HCEC 1CT (cell line): ENCODE results near the gene USP53.
"Not testable (repeated sequence)": the region's sequence is repeated elsewhere in the genome, so short reads cannot be mapped to it uniquely, and the experiment has no call there.

ENCODE experiments used
- DNase-seq: peaks from one replicate; pipeline ENCODE4 v3.0.0-alpha.2; 2017

The USP53 gene

DNA sequence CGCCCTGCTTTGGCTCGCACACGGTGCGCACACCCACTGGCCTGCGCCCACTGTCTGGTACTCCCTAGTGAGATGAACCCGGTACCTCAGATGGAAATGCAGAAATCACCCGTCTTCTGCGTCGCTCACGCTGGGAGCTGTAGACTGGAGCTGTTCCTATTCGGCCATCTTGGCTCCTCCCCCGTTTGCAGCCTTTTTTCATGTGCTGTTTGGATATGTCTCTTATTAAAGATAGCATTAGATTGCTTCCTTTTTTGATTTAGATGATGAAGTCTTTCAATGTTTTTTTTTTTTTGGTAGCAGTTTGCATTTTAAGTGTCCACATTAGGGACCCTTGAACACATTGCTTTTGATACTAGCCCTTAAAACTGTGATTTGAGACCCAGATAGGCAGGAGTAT is 67.4 kb downstream of the USP53 start:
- not testable (repeated sequence) for DNase-seq

DNA sequence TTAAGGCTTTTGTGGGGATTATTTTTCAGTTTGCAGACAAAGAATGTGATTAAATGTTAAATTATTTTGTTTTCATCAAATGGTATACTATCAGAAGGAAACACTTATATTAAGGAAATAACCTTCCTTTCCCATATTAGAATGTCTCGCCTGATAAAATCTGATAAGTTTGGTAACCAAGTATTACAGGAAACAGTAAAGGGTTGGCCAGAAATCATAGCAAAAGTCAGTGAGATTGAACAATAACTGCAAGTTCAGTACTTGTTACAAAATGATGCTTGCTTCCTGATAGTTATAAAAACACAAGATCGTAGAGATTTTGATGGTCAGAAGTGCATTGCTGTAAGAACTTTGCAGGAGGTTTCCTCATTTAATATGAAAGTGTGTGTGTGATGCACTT is 68.9 kb downstream of the USP53 start:
- no peak for DNase-seq

DNA sequence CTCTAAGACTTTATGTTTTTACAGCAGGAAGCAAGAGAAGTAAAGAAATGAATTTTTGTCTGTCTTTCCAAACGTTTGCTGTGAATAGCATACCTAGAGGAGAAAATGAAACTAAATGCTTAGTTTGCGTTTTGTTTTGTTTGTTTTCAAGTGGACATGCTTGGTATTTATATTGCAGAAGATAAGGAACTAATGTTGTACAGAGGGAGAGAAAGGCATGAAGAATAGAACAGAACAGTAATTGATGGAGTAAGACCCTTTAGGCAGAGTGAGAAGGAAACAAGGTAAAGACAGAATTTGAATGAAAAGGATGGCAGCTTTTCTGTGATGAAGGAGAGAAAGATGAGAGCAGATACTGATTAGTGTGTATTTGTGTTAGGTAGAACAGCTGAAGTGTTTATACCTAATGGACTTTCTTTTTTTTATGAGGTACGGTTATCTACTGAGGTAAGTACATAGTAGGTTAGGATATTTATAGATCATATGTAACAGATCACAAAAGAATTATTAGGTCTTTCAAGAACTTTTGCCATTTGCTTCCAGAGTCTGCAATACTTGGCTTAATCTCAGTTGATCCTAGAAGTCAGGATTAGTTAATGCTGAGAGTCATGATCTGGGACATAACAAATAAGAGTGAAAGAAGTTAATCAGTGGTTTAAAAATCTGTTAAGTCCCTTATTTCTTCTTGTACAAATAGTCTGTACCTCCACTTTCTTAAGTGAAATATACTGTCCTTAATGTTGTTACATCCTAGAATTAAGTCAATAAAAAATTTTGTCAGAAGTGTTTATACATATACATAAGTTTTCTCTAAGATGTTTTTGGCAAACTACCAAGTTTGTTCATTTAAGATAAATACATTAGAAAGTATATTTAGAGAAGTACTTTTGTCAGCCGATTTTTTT is 72.6 kb downstream of the USP53 start:
- DNase-seq = peak; percentile 29

DNA sequence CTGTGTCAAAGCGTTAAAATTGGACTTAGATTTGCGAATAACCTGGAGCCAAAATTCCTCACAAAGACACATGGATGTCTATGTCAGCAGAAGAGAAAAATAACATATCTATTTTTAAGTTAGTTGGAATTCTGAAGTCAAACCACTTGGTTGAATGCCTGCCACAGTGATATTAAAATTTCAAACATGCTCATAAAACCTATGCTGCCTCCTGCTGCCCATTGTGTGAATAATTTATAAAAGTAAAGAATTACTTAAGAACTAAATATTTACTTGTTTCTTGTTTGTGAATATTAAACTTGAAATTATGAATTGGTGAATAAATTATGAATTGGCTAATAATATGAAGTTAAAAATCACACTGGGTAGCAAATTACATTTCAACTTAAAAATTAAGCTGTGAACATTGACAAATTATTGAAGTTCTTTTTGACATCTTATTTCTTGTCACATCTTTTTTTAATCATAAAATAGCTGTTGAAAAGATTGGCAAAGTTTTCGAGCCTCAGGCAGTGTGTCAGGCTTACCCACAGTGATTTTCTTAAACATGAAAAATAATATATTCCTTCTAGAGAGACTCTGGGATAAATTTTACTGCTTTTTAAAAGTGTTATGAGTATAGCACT is 74.0 kb downstream of the USP53 start:
- DNase-seq = peak; percentile 63

DNA sequence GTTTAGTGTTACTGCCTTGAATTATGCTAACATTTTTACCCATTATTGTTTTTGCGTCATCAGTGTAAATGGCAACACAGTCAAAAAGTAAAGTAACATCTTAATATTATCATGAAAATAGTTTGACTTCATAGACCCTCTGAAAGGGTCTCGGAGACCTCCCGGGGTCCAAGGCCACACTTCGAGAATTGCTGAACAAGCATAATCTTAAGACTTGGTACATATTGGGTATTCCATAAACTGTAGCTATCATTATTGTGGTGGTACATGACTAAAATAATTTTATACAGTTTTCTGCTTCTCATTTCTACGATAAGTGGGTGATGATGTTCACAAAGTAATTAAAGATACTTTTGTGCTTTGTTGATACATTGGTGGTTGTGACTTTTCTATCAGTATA is 76.8 kb downstream of the USP53 start:
- DNase-seq = no peak

DNA sequence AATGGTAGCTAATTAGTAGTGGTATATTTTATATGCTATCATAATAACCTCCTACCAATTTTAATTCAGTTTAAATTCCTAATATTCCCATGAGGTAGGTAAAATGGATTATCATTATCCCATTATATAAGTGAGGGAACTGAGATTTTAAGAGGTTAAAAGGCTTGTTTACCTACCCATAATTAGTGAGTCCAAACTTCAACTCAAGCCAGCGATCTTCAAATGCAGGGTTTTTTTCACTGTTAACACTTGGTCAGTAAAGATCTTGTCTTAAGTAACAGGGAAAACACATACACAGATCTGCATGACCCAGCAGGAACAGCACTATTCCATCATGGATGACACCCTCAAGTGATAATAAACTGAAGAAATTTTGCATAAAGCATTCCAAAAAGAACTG is 78.1 kb downstream of the USP53 start:
- no peak for DNase-seq

DNA sequence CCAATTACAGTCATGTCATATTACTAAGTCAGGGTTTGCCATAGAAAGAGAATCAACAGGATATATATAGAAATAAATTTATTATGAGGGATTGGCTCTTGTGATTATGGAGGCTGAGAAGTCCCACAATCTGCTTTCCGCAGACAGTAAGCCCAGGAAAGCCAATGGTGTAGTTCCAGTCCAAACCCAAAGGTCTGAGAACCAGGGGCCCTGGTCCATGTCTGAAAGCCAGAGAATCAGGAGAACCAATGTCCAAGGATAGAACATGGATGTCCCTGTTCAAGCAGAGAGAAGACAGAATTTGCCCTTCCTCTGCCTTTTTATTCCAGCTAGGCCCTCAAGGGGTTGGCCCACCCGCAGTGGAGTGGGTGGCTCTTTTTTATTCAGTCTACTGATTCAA is 83.8 kb downstream of the USP53 start:
- no peak for DNase-seq

DNA sequence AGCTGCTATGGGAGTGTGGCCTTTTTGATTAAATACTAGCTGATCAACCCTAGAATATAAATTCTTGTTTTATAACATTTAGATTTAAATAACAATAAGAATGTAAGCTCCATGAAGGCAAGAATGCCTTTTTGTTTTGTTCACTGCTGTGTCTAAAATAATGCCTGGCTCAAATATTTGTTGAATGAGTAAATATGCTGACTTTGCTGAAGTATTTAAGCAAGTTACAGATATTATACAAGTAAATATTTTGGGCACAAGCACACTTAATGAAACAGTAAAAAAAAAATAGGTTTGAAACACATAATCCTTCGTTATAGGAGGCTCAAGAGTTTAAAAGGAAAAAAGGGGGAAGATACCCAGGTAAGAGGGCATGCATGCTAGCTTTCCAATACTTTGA is 85.3 kb downstream of the USP53 start:
- DNase-seq = no peak

DNA sequence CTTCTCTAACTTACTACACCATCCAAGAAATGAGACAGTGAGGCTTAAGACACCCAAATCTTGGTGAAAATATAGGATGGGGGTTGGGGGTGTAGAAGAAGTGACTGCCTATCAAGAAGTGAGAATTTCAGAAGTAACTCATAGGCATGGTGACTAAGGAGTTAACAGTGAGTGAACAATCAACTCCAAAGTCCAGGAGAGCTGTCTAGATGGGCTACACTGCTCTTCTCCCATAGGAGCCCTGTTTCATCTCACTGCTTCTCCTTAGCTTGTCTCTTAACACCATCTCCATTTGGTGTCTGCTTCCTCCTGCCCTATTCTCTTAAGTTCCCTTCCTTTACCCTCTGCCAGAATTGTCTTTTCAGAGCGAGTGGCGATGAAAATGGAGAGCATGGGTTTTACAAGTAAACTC is 86.8 kb downstream of the USP53 start:
- peak; percentile 6 for DNase-seq

DNA sequence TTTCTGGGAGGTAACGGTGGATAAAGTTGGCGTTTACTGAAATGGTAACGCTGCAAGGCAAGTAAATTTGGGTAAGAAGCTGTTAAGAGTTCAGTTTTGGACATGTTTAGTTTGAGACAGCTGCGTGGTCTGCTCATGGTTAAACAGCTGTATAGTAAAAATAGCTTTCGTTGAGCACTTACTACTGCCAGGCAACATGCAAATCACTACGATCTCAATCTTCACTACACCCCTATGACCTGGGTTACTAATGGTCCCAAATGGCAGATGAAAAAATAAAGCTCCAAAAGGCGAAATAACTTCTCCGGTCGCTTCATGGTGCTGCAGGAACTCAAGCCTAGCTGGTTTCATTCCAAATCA is 87.2 kb downstream of the USP53 start:
- DNase-seq = no peak

DNA sequence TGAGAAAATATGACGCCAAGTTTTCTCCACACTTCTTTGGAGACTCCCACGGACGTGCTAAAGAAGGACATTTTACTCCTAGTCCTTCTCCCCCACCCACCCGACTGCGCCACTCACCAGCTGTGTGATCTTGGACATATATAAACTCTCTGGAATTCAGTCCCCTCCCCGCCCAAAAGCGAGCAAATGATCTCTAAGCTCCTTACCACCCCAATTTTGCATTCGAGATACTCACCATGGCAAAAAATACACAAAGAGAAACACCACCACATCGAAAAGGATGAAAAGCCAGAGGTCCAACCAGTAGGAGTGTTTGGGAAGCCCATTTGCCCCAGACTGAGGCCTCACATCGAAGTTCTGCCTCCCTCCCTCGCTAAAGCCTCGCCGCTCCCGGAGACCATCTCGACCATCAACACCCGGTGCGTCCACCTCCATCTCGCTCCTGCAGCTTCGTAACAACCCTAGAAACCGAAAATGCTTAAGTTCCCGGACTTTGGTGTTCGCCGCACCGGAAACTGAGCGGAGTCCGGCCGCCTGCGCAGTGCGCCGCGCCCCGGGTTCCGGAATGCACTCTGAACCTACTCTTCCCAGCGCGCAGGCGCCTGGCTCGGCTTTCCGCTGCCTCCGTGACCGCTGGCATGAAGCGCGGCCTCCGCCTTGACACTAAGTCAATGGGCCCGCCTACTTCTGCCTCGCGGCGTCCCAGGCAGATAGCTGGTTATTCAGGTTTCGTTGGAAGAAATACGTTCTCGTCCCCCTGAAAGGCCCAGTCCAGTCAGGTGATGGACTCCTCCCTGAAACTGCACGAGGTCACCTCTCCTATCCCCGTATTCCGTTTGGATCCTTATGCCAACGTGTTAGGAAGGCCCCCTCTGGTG is 87.8 kb downstream of the USP53 start:
- DNase-seq = peak; percentile 87

DNA sequence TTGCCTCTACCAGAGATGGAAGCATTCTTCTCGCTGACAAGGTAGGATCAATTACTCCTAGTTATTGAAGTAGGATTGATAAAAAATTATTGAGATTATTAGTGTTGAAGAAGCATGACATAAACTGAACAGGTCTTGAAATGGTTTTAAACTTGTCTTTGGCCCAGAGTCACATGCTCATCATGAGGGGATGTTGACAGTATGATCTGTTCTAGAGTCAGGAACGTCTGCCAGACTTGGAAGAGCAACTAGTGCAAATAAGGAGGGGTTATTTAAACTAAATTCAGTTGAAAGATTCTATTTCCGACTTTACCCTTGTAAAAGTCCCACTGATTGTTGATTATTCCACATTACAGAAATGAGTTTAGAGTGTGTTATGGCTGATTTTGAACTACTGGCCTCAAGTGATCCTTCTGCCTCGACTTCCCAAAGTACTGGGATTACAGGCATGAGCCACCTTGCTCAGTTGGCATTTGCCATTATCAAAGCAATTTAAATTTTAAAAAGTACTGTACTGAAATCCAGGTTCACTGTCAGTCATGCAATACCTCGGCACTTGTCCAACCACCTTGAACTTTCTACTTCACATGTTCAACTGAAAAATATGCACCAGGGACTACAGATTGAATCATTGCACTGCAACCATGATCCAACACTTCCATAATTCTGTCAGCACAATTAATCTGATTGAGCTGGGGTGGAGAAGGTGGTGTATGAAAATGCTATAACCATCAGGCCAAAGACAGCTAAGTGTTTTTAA is 89.7 kb downstream of the USP53 start:
- DNase-seq = no peak

DNA sequence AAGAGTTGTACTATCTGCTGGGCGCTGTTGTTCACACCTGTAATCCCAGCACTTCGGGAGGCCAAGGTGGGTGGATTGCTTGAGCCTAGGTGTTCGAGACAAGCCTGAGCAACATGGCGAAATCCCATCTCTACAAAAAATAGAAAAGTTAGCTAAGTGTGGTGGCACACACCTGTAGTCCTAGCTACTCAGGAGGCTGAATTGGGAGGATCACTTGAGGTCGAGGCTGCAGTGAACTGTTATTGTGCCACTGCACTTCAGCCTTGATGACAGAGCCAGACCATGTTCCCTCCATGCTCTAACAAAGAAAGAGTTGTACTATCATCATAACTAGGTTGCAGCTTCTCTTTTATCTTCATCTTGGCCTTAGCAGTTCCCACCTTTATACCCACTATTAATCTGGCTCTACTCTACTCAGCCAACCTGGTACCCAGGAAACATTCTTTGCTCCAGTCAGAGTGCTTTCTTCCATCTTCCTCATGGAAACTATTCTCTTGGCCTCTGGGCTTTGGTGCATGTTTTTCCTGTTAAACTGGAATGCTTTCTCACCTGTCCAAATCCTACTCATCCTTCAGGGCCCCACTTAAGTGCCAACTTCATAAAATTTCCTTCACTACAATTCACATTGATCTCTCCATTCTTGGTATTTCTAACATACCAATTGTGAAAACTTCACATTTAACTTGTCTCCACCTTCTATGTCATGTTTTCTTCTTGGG is 91.2 kb downstream of the USP53 start:
- no peak for DNase-seq

DNA sequence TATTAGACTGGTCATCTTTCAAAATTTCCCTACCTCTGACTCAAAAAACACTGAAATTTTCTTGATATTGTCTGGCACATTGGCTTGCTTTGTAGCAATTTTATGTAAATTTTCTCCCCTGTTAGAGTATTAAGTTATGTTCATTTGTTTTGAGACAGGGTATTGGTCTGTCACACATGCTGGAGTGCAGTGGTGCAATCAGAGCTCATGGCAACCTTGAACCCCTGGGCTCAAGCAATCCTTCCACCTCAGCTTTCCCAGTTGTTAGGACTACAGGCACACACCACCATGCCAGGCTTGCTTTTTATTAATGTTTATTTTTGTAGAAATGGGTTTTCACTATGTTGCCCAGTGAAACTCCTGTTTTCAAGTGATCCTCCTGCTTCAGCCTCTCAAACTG is 91.9 kb downstream of the USP53 start:
- no peak for DNase-seq

DNA sequence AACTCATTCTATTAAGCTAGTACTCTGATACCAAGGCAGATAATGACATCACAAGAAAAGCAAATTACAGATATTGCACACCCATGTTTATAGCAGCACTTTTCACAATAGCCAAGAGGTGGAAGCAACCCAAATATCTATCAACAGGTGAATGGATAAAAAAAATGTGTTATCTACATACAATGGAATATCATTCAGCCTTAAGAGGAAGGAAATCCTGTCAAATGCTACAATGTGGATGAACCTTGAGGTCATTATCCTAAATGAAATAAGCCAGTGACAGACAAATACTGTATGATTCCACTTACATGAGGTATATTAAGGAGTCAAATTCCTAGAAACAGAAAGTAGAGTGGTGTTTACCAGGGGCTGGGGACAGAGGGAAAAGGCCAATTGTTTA is 95.1 kb downstream of the USP53 start:
- no peak for DNase-seq

DNA sequence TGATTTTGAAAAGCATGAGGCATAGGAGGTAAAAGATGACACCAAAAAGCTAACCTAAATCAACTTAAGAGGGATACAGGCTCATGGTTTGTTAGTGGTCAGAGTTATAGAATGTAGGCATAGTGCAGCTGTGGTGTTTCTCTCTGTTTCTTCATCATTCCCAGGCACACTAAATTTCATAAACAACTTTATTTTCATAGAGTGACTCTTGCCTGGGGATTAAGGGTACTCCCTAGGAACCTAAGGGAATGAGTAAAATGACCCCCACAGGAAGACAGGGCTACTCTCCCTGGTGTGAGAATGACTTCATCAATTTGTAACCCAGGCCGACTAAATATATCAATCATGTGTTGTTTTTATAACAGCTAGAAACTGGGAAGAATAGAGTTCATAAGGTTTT is 98.3 kb downstream of the USP53 start:
- DNase-seq = peak; percentile 63

DNA sequence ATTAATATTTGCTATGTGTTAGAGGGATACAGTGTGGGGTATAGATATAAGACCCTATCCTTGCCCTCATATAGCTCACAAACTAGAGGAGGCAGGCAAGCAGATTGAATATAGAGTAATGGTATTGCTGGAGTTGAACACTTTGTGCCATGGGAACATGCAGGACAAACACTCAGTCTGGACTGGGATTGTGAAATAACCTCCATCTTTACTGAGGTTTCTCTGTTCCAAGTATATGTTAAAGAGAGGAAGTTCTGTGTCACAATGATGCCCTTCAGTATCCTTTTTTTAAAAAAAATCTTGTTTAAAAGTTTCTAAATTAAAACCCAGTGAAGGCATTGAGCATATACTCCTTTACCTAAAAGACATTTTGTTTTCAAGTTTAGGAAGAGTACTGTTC is 100.7 kb downstream of the USP53 start:
- DNase-seq = no peak

DNA sequence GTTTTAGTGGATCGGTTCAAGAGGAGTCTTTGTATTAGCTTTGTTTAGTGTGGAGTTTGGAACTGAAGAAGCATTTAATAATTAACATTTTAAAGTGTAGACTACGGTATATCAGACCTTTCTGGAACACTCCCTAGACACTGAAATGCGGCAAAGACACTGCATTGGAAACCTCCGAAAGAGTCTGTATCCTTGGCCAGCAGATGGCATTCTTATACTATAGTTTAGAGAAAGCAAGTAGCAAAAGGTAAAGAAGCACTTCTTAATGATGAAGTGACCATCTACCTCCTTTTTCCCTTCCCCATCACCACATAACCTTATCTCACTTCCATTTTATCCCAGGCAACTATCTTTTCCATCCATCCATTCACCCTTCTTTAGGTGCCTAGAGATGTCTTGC is 101.8 kb downstream of the USP53 start:
- DNase-seq = peak; percentile 21

DNA sequence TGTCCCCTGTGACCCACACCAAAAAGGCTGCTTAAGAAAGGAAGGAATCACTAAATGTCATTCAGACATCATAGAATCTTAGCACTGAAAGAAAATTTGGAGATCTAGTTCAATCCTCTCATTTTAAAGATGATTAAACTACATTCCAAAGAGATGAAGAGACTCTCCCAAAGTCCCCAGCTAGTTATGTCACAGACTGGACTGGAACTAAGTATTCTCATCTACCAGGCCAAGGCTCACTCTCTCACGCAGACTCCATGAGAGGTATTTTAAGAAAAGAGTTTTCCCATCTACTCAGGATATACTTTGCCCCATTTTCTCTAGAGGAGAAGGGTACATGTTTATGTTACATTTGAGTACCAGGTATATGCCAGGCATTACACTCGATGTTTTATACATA is 102.5 kb downstream of the USP53 start:
- DNase-seq = peak; percentile 6

DNA sequence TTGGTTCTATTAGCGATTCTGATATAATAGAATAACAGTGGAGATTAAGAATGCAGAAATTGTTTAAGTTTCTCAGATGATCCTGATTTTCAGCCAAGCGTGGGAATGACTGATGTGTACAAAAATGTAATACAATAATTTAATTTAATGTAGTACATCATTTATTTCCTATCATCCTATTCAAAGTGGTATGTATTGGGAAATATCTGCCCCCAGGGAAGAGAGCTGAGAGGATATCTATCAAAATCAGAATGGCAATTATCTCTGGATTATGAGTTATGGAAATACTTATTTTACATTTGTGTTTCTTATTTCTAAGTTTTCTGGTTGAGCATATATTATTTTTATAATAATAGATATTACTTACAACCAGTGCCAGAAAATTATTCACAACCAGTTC is 105.5 kb downstream of the USP53 start:
- DNase-seq = no peak

DNA sequence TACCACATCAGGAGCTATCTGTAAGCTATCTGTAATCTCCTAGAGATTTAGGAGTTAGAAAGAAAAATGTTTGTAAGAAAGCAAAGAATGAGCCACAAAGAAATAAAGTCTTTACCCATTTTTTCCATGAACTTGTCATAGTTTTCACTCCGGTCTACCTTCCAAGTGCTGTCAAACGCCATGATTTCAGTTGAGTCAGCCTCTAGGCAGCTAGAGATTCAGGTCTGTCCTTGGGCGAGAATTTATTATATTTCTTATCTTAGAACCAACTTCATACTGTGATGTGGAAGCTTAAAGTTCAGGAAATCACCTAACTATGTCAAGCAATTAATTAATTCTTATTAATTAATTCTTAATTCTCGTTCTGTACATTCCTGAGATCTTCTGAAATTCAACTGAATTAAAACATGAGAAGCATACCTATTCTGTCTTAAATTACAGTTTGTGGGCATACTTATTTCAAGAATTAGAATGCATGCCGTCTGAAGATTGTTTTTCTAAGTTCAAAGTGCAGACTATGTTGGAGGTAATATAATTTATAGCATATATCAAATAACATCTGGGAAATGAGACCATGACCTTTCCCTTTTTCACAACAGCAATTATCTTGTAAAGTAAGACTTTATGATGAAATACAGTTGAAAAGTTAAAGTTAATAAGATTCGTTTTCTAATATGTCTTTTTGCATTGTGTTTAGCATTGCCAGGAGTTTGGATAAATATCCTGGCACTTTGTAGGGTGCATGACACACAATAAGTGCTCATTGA is 109.6 kb downstream of the USP53 start, which contains the start of gene FABP2:
Gene FABP2 (minus strand): TSS at position 218 of the 767 bp plus-strand sequence. CDS start 36 bp downstream, at position 182.
- DNase-seq = no peak
